Loucy (cell line): ENCODE results near the gene TFDP1.

Source experiments
- EZH2phosphoT487 ChIP-seq: fragments of 200-600 bp; IDR thresholded peaks from 2 replicates; pipeline ENCODE4 v1.6.1; 2018; ENCODE audit warnings: antibody characterized with exemption, mild to moderate bottlenecking, moderate library complexity, borderline replicate concordance
- TF ChIP-seq, protein P1 (sequence below): fragments of 200-600 bp; sonication (generic); conservative IDR thresholded peaks from 2 replicates; pipeline ENCODE4 v1.5.1; 2014; ENCODE audit warnings: mild to moderate bottlenecking, antibody characterized with exemption, low read length

- TF ChIP-seq, protein P1, sequence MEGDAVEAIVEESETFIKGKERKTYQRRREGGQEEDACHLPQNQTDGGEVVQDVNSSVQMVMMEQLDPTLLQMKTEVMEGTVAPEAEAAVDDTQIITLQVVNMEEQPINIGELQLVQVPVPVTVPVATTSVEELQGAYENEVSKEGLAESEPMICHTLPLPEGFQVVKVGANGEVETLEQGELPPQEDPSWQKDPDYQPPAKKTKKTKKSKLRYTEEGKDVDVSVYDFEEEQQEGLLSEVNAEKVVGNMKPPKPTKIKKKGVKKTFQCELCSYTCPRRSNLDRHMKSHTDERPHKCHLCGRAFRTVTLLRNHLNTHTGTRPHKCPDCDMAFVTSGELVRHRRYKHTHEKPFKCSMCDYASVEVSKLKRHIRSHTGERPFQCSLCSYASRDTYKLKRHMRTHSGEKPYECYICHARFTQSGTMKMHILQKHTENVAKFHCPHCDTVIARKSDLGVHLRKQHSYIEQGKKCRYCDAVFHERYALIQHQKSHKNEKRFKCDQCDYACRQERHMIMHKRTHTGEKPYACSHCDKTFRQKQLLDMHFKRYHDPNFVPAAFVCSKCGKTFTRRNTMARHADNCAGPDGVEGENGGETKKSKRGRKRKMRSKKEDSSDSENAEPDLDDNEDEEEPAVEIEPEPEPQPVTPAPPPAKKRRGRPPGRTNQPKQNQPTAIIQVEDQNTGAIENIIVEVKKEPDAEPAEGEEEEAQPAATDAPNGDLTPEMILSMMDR, result no peak
- no peak for TF ChIP-seq EZH2phosphoT487
Observed at GRCh38 chr13:113659337-113659736, 74.8 kb downstream of the TFDP1 start.
